H1 (cell line): Measurements from ENCODE around the gene AGTR1. TPM values are rescaled to one million over a fixed set of nuclear protein-coding genes. Genes with fewer than 3 reads are reported as not detected.

Source experiments
- CTCF ChIA-PET: fragments of 300-600 bp; sonication (Branson Sonifier 250); formaldehyde crosslinking; loops from one replicate; lab custom pipeline; 2021; ENCODE audit not compliant: partially characterized antibody; lab: Charles Lee
- POLR2A ChIA-PET: fragments of 300-600 bp; sonication (Branson Sonifier 250); formaldehyde crosslinking; loops from one replicate; lab custom pipeline; 2021; ENCODE audit warnings: inconsistent platforms; ENCODE audit not compliant: partially characterized antibody; lab: Charles Lee
- DNase-seq, 2 experiments: peaks; one replicate each; pipeline versions ENCODE4 v3.0.0 to v3.0.0-alpha.2; 2010 to 2022; ENCODE audit warnings: low spot score in 2 of 2, low read depth in 1 of 2, mixed read lengths in 1 of 2
- FAIRE-seq: peaks from 2 replicates; lab custom pipeline; 2011; peaks lifted over from hg19 to GRCh38; lab: Jason Lieb, UNC
- H2AFZ ChIP-seq: 2 replicates; pipeline ENCODE4 v1.8.1; 2012; ENCODE audit warnings: low read length, inconsistent platforms
- H2AK5ac ChIP-seq: 2 replicates; pipeline ENCODE4 v1.6.1; 2013; ENCODE audit warnings: low read depth, low read length
- H2BK120ac ChIP-seq: replicated peaks from 2 replicates; pipeline ENCODE3; 2013; ENCODE audit warnings: low read depth, low read length, inconsistent platforms
- H2BK12ac ChIP-seq: 2 replicates; pipeline ENCODE4 v1.6.1; 2013; ENCODE audit warnings: low read depth, low read length
- H2BK15ac ChIP-seq: 2 replicates; pipeline ENCODE4 v1.6.1; 2013; ENCODE audit warnings: low read length
- H2BK20ac ChIP-seq: 2 replicates; pipeline ENCODE4 v1.6.1; 2013; ENCODE audit warnings: low read length
- H2BK5ac ChIP-seq: 2 replicates; pipeline ENCODE4 v1.6.1; 2013; ENCODE audit warnings: low read depth, low read length
- H3K14ac ChIP-seq: 2 replicates; pipeline ENCODE4 v1.6.1; 2013; ENCODE audit warnings: inconsistent platforms; ENCODE audit not compliant: insufficient read length
- H3K18ac ChIP-seq: 2 replicates; pipeline ENCODE4 v1.6.1; 2013; ENCODE audit warnings: low read length; ENCODE audit errors: extremely low read depth
- H3K23ac ChIP-seq: 2 replicates; pipeline ENCODE4 v1.6.1; 2013; ENCODE audit warnings: inconsistent platforms; ENCODE audit not compliant: insufficient read length
- H3K23me2 ChIP-seq: 2 replicates; pipeline ENCODE4 v1.6.1; 2013; ENCODE audit warnings: low read depth, low read length
- H3K27ac ChIP-seq: 2 replicates; pipeline ENCODE4 v1.6.1; 2011; ENCODE audit warnings: low read depth, low read length, inconsistent platforms
- H3K27me3 ChIP-seq, 4 experiments: replicated peaks in 1 of 4; 1 replicate in 1 of 4; 2 replicates in 3 of 4; pipeline versions ENCODE4 v1.6.1 to v1.8.1; 2011 to 2013; ENCODE audit warnings: low read length in 3 of 4, mild to moderate bottlenecking in 3 of 4, inconsistent platforms in 2 of 4, mixed read lengths in 2 of 4, moderate library complexity in 1 of 4; ENCODE audit not compliant: control insufficient read depth in 3 of 4, insufficient read depth in 3 of 4; ENCODE audit errors: extremely low read depth in 1 of 4
- H3K36me3 ChIP-seq, 4 experiments: 2 replicates each; pipeline versions ENCODE4 v1.6.1 to v1.8.1; 2011 to 2013; ENCODE audit warnings: mild to moderate bottlenecking in 4 of 4, low read length in 3 of 4, moderate library complexity in 2 of 4, control low read depth in 1 of 4, inconsistent platforms in 1 of 4; ENCODE audit not compliant: insufficient read depth in 4 of 4, control insufficient read depth in 2 of 4
- H3K4ac ChIP-seq: replicated peaks from 2 replicates; pipeline ENCODE3; 2013; ENCODE audit warnings: low read length, low read depth, mixed read lengths, inconsistent platforms; ENCODE audit not compliant: insufficient read length
- H3K4me1 ChIP-seq, 4 experiments: replicated peaks in 1 of 4; 1 replicate in 1 of 4; 2 replicates in 3 of 4; pipeline versions ENCODE4 v1.6.1 to v1.8.1; 2011 to 2013; ENCODE audit warnings: low read length in 3 of 4, inconsistent platforms in 2 of 4, mixed read lengths in 1 of 4; ENCODE audit not compliant: insufficient read depth in 4 of 4, control insufficient read depth in 3 of 4
- H3K4me2 ChIP-seq, 2 experiments: 2 replicates each; pipeline versions ENCODE4 v1.6.1 to v1.8.1; 2011 to 2013; ENCODE audit warnings: low read depth in 2 of 2, low read length in 2 of 2, control low read depth in 1 of 2, inconsistent platforms in 1 of 2, mild to moderate bottlenecking in 1 of 2; ENCODE audit not compliant: insufficient read depth in 1 of 2
- H3K4me3 ChIP-seq, 4 experiments: fragments of 200-600, 300-600 bp in 1 of 4; sonication (generic), shearing (Covaris generic), sonication (Bioruptor Twin) in 1 of 4; 2 replicates each; pipeline versions ENCODE4 v1.5.1 to v1.8.1; 2011 to 2016; ENCODE audit warnings: low read length in 4 of 4, low read depth in 3 of 4, control low read depth in 2 of 4, inconsistent platforms in 2 of 4, mild to moderate bottlenecking in 2 of 4, mixed read lengths in 1 of 4, moderate library complexity in 1 of 4; ENCODE audit not compliant: insufficient read depth in 2 of 4; ENCODE audit errors: extremely low read depth in 1 of 4
- H3K56ac ChIP-seq: replicated peaks from 2 replicates; pipeline ENCODE3; 2013; ENCODE audit warnings: low read depth, mild to moderate bottlenecking, mixed read lengths, low read length, inconsistent platforms; ENCODE audit not compliant: insufficient read length
- H3K79me1 ChIP-seq: 2 replicates; pipeline ENCODE4 v1.6.1; 2013; ENCODE audit warnings: low read depth, low read length, control low read depth
- H3K79me2 ChIP-seq, 2 experiments: 2 replicates each; pipeline versions ENCODE4 v1.6.1 to v1.8.1; 2012 to 2013; ENCODE audit warnings: low read length in 2 of 2, mild to moderate bottlenecking in 2 of 2, inconsistent platforms in 1 of 2; ENCODE audit not compliant: insufficient read depth in 2 of 2, control insufficient read depth in 1 of 2
- H3K9ac ChIP-seq, 4 experiments: replicated peaks in 1 of 4; 1 replicate in 1 of 4; 2 replicates in 3 of 4; pipeline versions ENCODE4 v1.6.1 to v1.8.1; 2011 to 2013; ENCODE audit warnings: low read depth in 3 of 4, low read length in 3 of 4, control low read depth in 2 of 4, mild to moderate bottlenecking in 2 of 4, moderate library complexity in 2 of 4, inconsistent platforms in 1 of 4; ENCODE audit errors: extremely low read depth in 1 of 4
- H3K9me3 ChIP-seq, 2 experiments: 2 replicates each; pipeline versions ENCODE4 v1.6.1 to v1.8.1; 2012 to 2013; ENCODE audit warnings: mild to moderate bottlenecking in 2 of 2, moderate library complexity in 2 of 2, control low read depth in 1 of 2, inconsistent platforms in 1 of 2, low read depth in 1 of 2, low read length in 1 of 2, mixed read lengths in 1 of 2; ENCODE audit not compliant: insufficient read depth in 2 of 2
- H4K20me1 ChIP-seq, 2 experiments: replicated peaks in 1 of 2; 2 replicates each; pipeline versions ENCODE3 to v1.8.1; 2011 to 2013; ENCODE audit warnings: inconsistent platforms in 2 of 2, low read length in 2 of 2, mild to moderate bottlenecking in 1 of 2; ENCODE audit not compliant: insufficient read depth in 2 of 2, control insufficient read depth in 1 of 2
- H4K5ac ChIP-seq: 2 replicates; pipeline ENCODE4 v1.6.1; 2013; ENCODE audit warnings: low read length, low read depth, mixed read lengths, inconsistent platforms; ENCODE audit not compliant: insufficient read length
- H4K8ac ChIP-seq: 2 replicates; pipeline ENCODE4 v1.8.0; 2013; ENCODE audit warnings: mild to moderate bottlenecking, moderate library complexity, low read length, inconsistent platforms; ENCODE audit not compliant: insufficient read depth; ENCODE audit errors: extremely low read depth
- H4K91ac ChIP-seq: replicated peaks from 2 replicates; pipeline ENCODE3; 2013; ENCODE audit warnings: low read length, mixed read lengths, inconsistent platforms; ENCODE audit not compliant: insufficient read length
- EP300 ChIP-seq, 2 experiments: IDR thresholded peaks; 1 replicate in 1 of 2; 2 replicates in 1 of 2; pipeline ENCODE4 v1.6.1; 2011 to 2012; ENCODE audit warnings: low read depth in 2 of 2, low read length in 2 of 2, mild to moderate bottlenecking in 2 of 2, borderline replicate concordance in 1 of 2, inconsistent platforms in 1 of 2, moderate library complexity in 1 of 2
- FOSL1 ChIP-seq: IDR thresholded peaks from 2 replicates; pipeline ENCODE4 v1.6.1; 2011; ENCODE audit warnings: mild to moderate bottlenecking, low read depth, low read length, moderate library complexity; ENCODE audit not compliant: insufficient read depth
- TBP ChIP-seq: IDR thresholded peaks from 2 replicates; pipeline ENCODE4 v1.6.1; 2011; ENCODE audit warnings: low read depth, low read length, improper control_type of control experiment
- ZNF274 ChIP-seq: IDR thresholded peaks from 2 replicates; pipeline ENCODE4 v1.7.0; 2012; ENCODE audit warnings: low read length, borderline replicate concordance; ENCODE audit errors: extremely low read depth
- WGBS, 2 experiments: shearing (Covaris generic) in 1 of 2; methylation state at CpG; one replicate each; pipeline versions ENCODE4 v1.1.6 to v1.1.7; 2013 to 2015; ENCODE audit warnings: low lambda C conversion rate in 2 of 2, mixed read lengths in 2 of 2, inconsistent platforms in 1 of 2, low coverage in 1 of 2, missing lambda C conversion rate in 1 of 2; ENCODE audit not compliant: insufficient replicate concordance in 2 of 2, insufficient coverage in 1 of 2, insufficient read length in 1 of 2; ENCODE audit errors: extremely low coverage in 1 of 2, missing lambda C conversion rate in 1 of 2; 5-methylcytosine and 5-hydroxymethylcytosine counted together
- polyA plus RNA-seq, 7 experiments: library from polyadenylated mRNA; depleted of rRNA in 3 of 7; stranded (reverse) in 5 of 7; unstranded in 2 of 7; fragments of >200 nt in 5 of 7; fragments of 200-250 nt in 2 of 7; gene quantifications; 1 replicate in 5 of 7; 2 replicates in 1 of 7; 4 replicates in 1 of 7; pipeline versions ENCODE4 v1.2.1 to v1.2.3, GENCODE V29; 2011 to 2013; ENCODE audit warnings: missing spikeins in 2 of 7, mixed read lengths in 2 of 7
- total RNA-seq: library from RNA; stranded (reverse); fragmentation: NEBNext Ultra II Directional; extraction: Animal tissue kit (Norgen Biotek cat#: 25700); gene quantifications from 2 replicates; pipeline ENCODE4 v1.2.1, GENCODE V29; 2021

AGTR1 gene
- total and polyA plus RNA-seq, 2 of the 8 experiments (the other 6 are each of a cell fraction or from before 2014, with no cell fraction given) = 0.03 TPM; not detected in 1

DNA sequence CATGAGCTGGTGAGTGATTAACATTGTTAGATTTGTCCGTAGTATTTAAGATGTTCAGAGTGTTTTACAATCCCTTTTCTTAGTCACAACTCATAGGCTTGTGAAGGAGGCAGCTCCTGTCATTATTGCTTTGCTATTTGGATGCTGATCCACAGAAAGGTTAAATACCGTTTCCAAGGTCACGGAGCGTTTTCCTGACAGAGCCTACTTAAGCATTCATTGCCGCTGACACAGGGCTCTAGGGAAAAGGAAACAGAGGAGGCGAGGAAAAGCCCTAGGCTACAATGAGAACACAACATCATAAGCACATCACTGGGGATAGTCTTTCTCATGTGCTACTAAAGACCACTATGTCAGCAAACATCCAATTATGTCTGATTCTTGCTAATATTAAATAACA is 91.4 kb downstream of the AGTR1 start:
- H4K91ac ChIP-seq = no peak overlapping the region
- no peak overlapping the region for H2BK5ac ChIP-seq
- no peak overlapping the region for H3K14ac ChIP-seq
- no peak overlapping the region for H2BK120ac ChIP-seq
- H3K4me1 ChIP-seq = no peaks in the 10 kb centered on the region
- no peak overlapping the region for H2BK12ac ChIP-seq
- no peak for DNase-seq
- H3K23me2 ChIP-seq = no peaks in the 10 kb centered on the region
- FAIRE-seq = peak; percentile 19
- H3K9ac ChIP-seq = no peak overlapping the region
- POLR2A ChIA-PET = no interaction called here
- H3K79me2 ChIP-seq = no peaks in the 10 kb centered on the region
- no peaks in the 10 kb centered on the region; a peak in 1 of 8 replicates for H3K36me3 ChIP-seq
- no peaks in the 10 kb centered on the region for H3K79me1 ChIP-seq
- H3K9me3 ChIP-seq = peaks cover 10 to 13% of the 10 kb centered on the region in 2 experiments; a peak in 3 of 4 replicates
- no peak overlapping the region for H2AK5ac ChIP-seq
- no peak overlapping the region for H3K4me3 ChIP-seq
- no peak overlapping the region for H3K27ac ChIP-seq
- no peak overlapping the region for H3K4ac ChIP-seq
- no peak overlapping the region for H3K23ac ChIP-seq
- no peak overlapping the region for H2BK20ac ChIP-seq
- H3K18ac ChIP-seq = no peak overlapping the region
- H3K4me2 ChIP-seq = no peak overlapping the region
- no peak overlapping the region for H4K5ac ChIP-seq
- H3K56ac ChIP-seq = no peak overlapping the region
- H2AFZ ChIP-seq = no peak overlapping the region
- WGBS, 2 experiments = 61% methylated on average over 6 of the region's 6 CpGs; no CpG with 5 or more reads in 1 of the 2 experiments
- H4K8ac ChIP-seq = no peak overlapping the region
- H3K27me3 ChIP-seq = no peaks in the 10 kb centered on the region
- no peaks in the 10 kb centered on the region for H4K20me1 ChIP-seq
- CTCF ChIA-PET = interaction anchor here (0.8 kb wide), 1 partner anchor 62 kb away, joined by 3 read pairs; no protein-coding TSS in a partner anchor
- H2BK15ac ChIP-seq = no peak overlapping the region
- TF ChIP-seq FOSL1 (no peak), ZNF274 (no peak), TBP (no peak), EP300 (IDR thresholded peaks at IDR 0.05; ENCODE audit: borderline replicate concordance in 1 of 2, low read depth in 2 of 2, low read length in 2 of 2) (no peak)
